HL-60 (cell line): ENCODE measurements around the gene MYO15A.

Source experiments
- DNase-seq, 2 experiments: peaks; one replicate each; pipeline ENCODE4 v3.0.0-alpha.2; 2010 to 2020; ENCODE audit warnings: low read depth in 1 of 2, low spot score in 1 of 2
- H3K27ac ChIP-seq: fragments of 250-450 bp; sonication (Bioruptor Pico); replicated peaks from 2 replicates; pipeline ENCODE4 v1.5.1; 2020; ENCODE audit warnings: mild to moderate bottlenecking, moderate library complexity
- H3K27me3 ChIP-seq: fragments of 250-450 bp; sonication (Bioruptor Pico); 2 replicates; pipeline ENCODE4 v1.5.1; 2021; ENCODE audit warnings: mild to moderate bottlenecking, moderate library complexity; ENCODE audit not compliant: insufficient read depth, poor library complexity, severe bottlenecking
- H3K4me3 ChIP-seq: replicated peaks from 2 replicates; pipeline ENCODE4 v1.5.1; 2011; ENCODE audit warnings: mild to moderate bottlenecking, control low read depth, low read length; ENCODE audit not compliant: insufficient read depth
- GABPA ChIP-seq: IDR thresholded peaks from 2 replicates; pipeline ENCODE4 v1.6.1; 2012; ENCODE audit warnings: low read depth
- POLR2AphosphoS5 ChIP-seq: IDR thresholded peaks from 2 replicates; pipeline ENCODE4 v1.6.1; 2012; ENCODE audit warnings: low read depth
- SPI1 ChIP-seq: IDR thresholded peaks from 2 replicates; pipeline ENCODE4 v1.6.1; 2012; ENCODE audit warnings: low read depth, mild to moderate bottlenecking, borderline replicate concordance
- long read RNA-seq: library from polyadenylated mRNA; unstranded; transcript quantifications from one replicate; pipeline ENCODE4 v2.0.0, GENCODE V29; 2020
- TF ChIP-seq, protein P1 (sequence below): IDR thresholded peaks from one replicate; pipeline ENCODE4 v1.5.1; 2011; ENCODE audit warnings: low read length, control low read depth, inconsistent platforms; ENCODE audit not compliant: insufficient read depth
- TF ChIP-seq, protein P2 (sequence below): IDR thresholded peaks from 2 replicates; pipeline ENCODE4 v1.6.1; 2012; ENCODE audit warnings: low read depth; ENCODE audit not compliant: insufficient replicate concordance

Gene MYO15A, protein sequence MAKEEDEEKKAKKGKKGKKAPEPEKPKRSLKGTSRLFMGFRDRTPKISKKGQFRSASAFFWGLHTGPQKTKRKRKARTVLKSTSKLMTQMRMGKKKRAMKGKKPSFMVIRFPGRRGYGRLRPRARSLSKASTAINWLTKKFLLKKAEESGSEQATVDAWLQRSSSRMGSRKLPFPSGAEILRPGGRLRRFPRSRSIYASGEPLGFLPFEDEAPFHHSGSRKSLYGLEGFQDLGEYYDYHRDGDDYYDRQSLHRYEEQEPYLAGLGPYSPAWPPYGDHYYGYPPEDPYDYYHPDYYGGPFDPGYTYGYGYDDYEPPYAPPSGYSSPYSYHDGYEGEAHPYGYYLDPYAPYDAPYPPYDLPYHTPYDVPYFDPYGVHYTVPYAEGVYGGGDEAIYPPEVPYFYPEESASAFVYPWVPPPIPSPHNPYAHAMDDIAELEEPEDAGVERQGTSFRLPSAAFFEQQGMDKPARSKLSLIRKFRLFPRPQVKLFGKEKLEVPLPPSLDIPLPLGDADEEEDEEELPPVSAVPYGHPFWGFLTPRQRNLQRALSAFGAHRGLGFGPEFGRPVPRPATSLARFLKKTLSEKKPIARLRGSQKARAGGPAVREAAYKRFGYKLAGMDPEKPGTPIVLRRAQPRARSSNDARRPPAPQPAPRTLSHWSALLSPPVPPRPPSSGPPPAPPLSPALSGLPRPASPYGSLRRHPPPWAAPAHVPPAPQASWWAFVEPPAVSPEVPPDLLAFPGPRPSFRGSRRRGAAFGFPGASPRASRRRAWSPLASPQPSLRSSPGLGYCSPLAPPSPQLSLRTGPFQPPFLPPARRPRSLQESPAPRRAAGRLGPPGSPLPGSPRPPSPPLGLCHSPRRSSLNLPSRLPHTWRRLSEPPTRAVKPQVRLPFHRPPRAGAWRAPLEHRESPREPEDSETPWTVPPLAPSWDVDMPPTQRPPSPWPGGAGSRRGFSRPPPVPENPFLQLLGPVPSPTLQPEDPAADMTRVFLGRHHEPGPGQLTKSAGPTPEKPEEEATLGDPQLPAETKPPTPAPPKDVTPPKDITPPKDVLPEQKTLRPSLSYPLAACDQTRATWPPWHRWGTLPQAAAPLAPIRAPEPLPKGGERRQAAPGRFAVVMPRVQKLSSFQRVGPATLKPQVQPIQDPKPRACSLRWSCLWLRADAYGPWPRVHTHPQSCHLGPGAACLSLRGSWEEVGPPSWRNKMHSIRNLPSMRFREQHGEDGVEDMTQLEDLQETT (N-terminal part only)
- long read RNA-seq, partial matches to known transcripts, result 0 of 1 reads
- long read RNA-seq, other reads (novel, unspliced or antisense), result 1 of 1 reads

DNA sequence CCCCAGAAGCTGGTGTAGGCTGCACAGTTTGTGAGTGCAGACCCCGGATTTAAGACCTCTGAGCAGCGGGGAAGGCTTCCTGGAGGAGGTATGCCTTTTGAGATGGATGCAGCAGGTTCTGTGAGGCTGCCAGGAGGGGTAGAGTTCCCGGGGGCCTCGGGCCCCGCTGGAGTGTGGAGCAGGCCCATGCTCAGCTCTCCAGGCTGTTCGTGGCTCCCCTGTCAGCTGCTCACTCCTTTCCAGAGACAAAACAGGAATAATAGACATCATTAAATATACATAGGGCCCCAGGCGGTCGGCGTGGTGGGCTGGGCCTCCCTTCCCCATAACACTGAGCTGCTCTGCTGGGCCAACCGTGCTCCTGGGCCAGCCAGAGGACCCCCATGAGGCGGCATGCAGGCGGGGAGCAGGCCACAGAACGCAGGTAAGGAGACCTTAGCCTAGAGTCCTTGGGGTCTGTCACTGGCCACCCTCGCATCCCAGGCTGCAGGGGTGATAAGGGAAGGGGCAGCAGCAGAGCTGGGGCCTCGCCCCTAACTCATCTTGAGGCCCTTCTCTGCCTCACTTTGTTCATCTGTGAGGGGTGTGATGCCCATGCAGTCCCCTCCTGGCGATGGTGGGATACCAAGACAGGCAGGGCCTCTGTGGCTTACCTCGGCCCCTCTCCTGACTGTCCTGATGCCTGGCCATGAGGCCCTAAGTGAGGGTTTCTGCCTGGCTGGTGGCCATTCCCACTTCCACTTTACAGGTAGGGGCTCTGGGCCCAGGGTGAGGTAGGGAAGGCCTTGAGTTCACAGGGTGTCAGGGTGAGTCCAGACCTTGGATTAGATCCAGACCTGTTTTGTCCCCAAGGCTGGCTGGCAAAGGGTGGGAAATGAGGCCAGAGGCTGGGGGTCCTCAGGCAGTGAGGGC is at the start of gene MYO15A:
TSS of gene MYO15A (plus strand) at position 356 of the 912 bp plus-strand sequence. CDS start 10,045 bp downstream, outside the sequence.
- Histone ChIP-seq H3K4me3 (no peak within 1 kb of the TSS), H3K27me3 (no peaks in the 10 kb centered on the region), H3K27ac (no peak within 1 kb of the TSS)
- TF ChIP-seq, protein P1, sequence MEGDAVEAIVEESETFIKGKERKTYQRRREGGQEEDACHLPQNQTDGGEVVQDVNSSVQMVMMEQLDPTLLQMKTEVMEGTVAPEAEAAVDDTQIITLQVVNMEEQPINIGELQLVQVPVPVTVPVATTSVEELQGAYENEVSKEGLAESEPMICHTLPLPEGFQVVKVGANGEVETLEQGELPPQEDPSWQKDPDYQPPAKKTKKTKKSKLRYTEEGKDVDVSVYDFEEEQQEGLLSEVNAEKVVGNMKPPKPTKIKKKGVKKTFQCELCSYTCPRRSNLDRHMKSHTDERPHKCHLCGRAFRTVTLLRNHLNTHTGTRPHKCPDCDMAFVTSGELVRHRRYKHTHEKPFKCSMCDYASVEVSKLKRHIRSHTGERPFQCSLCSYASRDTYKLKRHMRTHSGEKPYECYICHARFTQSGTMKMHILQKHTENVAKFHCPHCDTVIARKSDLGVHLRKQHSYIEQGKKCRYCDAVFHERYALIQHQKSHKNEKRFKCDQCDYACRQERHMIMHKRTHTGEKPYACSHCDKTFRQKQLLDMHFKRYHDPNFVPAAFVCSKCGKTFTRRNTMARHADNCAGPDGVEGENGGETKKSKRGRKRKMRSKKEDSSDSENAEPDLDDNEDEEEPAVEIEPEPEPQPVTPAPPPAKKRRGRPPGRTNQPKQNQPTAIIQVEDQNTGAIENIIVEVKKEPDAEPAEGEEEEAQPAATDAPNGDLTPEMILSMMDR, result no peak
- TF ChIP-seq SPI1, result no peak
- TF ChIP-seq, protein P2, sequence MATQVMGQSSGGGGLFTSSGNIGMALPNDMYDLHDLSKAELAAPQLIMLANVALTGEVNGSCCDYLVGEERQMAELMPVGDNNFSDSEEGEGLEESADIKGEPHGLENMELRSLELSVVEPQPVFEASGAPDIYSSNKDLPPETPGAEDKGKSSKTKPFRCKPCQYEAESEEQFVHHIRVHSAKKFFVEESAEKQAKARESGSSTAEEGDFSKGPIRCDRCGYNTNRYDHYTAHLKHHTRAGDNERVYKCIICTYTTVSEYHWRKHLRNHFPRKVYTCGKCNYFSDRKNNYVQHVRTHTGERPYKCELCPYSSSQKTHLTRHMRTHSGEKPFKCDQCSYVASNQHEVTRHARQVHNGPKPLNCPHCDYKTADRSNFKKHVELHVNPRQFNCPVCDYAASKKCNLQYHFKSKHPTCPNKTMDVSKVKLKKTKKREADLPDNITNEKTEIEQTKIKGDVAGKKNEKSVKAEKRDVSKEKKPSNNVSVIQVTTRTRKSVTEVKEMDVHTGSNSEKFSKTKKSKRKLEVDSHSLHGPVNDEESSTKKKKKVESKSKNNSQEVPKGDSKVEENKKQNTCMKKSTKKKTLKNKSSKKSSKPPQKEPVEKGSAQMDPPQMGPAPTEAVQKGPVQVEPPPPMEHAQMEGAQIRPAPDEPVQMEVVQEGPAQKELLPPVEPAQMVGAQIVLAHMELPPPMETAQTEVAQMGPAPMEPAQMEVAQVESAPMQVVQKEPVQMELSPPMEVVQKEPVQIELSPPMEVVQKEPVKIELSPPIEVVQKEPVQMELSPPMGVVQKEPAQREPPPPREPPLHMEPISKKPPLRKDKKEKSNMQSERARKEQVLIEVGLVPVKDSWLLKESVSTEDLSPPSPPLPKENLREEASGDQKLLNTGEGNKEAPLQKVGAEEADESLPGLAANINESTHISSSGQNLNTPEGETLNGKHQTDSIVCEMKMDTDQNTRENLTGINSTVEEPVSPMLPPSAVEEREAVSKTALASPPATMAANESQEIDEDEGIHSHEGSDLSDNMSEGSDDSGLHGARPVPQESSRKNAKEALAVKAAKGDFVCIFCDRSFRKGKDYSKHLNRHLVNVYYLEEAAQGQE, result no peak
- no peak for TF ChIP-seq POLR2AphosphoS5
- no peak for TF ChIP-seq GABPA
- no peak for DNase-seq

DNA sequence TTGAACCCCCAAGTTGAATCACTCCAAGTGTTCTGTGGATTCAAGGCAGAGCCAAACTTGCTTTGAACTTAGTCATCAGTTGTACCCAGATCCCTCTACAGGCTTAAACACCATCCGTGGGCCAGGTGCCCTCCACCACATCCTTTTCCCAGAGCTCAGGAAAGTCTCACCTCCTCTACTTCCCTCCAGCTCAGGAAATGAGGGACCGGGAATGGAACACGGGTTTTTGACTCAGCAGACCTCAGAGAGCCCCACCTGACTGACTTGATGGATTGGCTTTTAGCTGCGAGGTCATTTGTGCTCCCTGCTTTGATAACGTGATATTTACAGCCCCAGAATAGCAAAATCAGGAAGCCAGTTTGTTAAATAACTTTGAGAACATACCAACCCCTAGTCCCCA is 49.3 kb upstream of the MYO15A start:
- DNase-seq, result no peak
- Histone ChIP-seq H3K4me3 (no peak overlapping the region), H3K27ac (no peak overlapping the region), H3K27me3 (no peaks in the 10 kb centered on the region)
- no peak for TF ChIP-seq SPI1
- no peak for TF ChIP-seq POLR2AphosphoS5
- TF ChIP-seq GABPA, result no peak
- TF ChIP-seq, protein P2, result no peak
- TF ChIP-seq, protein P1, result no peak

DNA sequence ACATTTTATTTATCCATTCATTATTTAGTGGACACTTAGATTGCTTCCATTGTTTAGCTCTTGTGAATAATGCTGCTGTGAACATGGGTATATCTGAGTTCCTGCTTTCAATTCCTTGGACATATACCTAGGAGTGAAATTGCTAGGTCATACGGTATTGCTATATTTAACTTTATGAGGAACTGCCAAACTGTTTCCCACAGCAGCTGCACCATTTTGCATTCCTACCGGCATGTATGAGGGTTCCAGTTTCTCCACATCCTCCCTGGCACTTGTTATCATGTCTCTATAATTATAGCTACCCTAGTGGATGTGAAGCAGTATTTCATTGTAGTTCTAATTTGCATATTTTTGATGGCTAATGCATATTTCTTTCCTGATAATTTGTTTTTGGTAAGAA is 44.5 kb upstream of the MYO15A start:
- no peak for TF ChIP-seq GABPA
- TF ChIP-seq, protein P1, result no peak
- TF ChIP-seq SPI1, result no peak
- TF ChIP-seq POLR2AphosphoS5, result no peak
- TF ChIP-seq, protein P2, result no peak
- no peak for DNase-seq
- H3K27me3 ChIP-seq, result no peaks in the 10 kb centered on the region

More for the DNA sequence above, 44.5 kb upstream of the MYO15A start:
- Histone ChIP-seq H3K27ac (no peak overlapping the region), H3K4me3 (no peak overlapping the region)
